HEK293 (cell line): ENCODE results near the gene XPO1.

ENCODE experiments used
- IKZF3 ChIP-seq: fragments of 450-650 bp; IDR thresholded peaks from 2 replicates; pipeline ENCODE4 v1.5.0; 2018; ENCODE audit warnings: missing biosample characterization, mild to moderate bottlenecking, missing genetic modification characterization, moderate library complexity
- KLF1 ChIP-seq: fragments of 450-650 bp; formaldehyde crosslinking; IDR thresholded peaks from 2 replicates; pipeline ENCODE4 v1.5.1; 2016; ENCODE audit warnings: missing biosample characterization, missing genetic modification characterization
- SP3 ChIP-seq: fragments of 450-650 bp; formaldehyde crosslinking; IDR thresholded peaks from 2 replicates; pipeline ENCODE4 v1.5.1; 2016; ENCODE audit warnings: missing biosample characterization, missing genetic modification characterization
- ZBTB17 ChIP-seq: fragments of 450-650 bp; formaldehyde crosslinking; IDR thresholded peaks from 2 replicates; pipeline ENCODE4 v1.5.1; 2016; ENCODE audit warnings: missing biosample characterization, missing genetic modification characterization
- ZBTB7A ChIP-seq: fragments of 450-650 bp; formaldehyde crosslinking; IDR thresholded peaks from 2 replicates; pipeline ENCODE4 v1.5.1; 2016; ENCODE audit warnings: low read depth, missing biosample characterization, missing genetic modification characterization
- ZFP3 ChIP-seq: fragments of 450-650 bp; formaldehyde crosslinking; IDR thresholded peaks from 2 replicates; pipeline ENCODE4 v1.5.1; 2016; ENCODE audit warnings: low read depth, missing biosample characterization, missing genetic modification characterization
- ZIC2 ChIP-seq: fragments of 450-650 bp; formaldehyde crosslinking; IDR thresholded peaks from 2 replicates; pipeline ENCODE4 v1.5.1; 2016; ENCODE audit warnings: missing biosample characterization, missing genetic modification characterization
- ZNF132 ChIP-seq: fragments of 450-650 bp; formaldehyde crosslinking; IDR thresholded peaks from 2 replicates; pipeline ENCODE4 v1.5.1; 2017; ENCODE audit warnings: missing biosample characterization, missing genetic modification characterization, borderline replicate concordance
- ZNF133 ChIP-seq: fragments of 450-650 bp; formaldehyde crosslinking; IDR thresholded peaks from 2 replicates; pipeline ENCODE4 v1.5.1; 2016; ENCODE audit warnings: missing biosample characterization, missing genetic modification characterization
- ZNF2 ChIP-seq: fragments of 450-650 bp; formaldehyde crosslinking; IDR thresholded peaks from 2 replicates; pipeline ENCODE4 v1.5.1; 2016; ENCODE audit warnings: missing biosample characterization, missing genetic modification characterization
- ZNF202 ChIP-seq: fragments of 450-650 bp; formaldehyde crosslinking; IDR thresholded peaks from 2 replicates; pipeline ENCODE4 v1.5.1; 2016; ENCODE audit warnings: missing biosample characterization, missing genetic modification characterization, borderline replicate concordance
- ZNF302 ChIP-seq: fragments of 450-650 bp; formaldehyde crosslinking; IDR thresholded peaks from 2 replicates; pipeline ENCODE4 v1.5.1; 2016; ENCODE audit warnings: missing biosample characterization, missing genetic modification characterization, low read depth
- ZNF311 ChIP-seq: fragments of 450-650 bp; formaldehyde crosslinking; IDR thresholded peaks from 2 replicates; pipeline ENCODE4 v1.5.1; 2017; ENCODE audit warnings: missing biosample characterization, missing genetic modification characterization, borderline replicate concordance
- ZNF366 ChIP-seq: fragments of 450-650 bp; formaldehyde crosslinking; conservative IDR thresholded peaks from 2 replicates; pipeline ENCODE4 v1.5.1; 2016; ENCODE audit warnings: missing biosample characterization, missing genetic modification characterization
- ZNF426 ChIP-seq: fragments of 450-650 bp; formaldehyde crosslinking; IDR thresholded peaks from 2 replicates; pipeline ENCODE4 v1.5.1; 2017; ENCODE audit warnings: missing biosample characterization, missing genetic modification characterization, mild to moderate bottlenecking, inconsistent platforms, moderate library complexity
- ZNF433 ChIP-seq: fragments of 450-650 bp; formaldehyde crosslinking; IDR thresholded peaks from 2 replicates; pipeline ENCODE4 v1.5.1; 2016; ENCODE audit warnings: missing biosample characterization, missing genetic modification characterization, low read depth
- ZNF501 ChIP-seq: fragments of 450-650 bp; formaldehyde crosslinking; IDR thresholded peaks from 2 replicates; pipeline ENCODE4 v1.5.1; 2016; ENCODE audit warnings: missing biosample characterization, missing genetic modification characterization
- ZNF621 ChIP-seq: fragments of 450-650 bp; formaldehyde crosslinking; IDR thresholded peaks from 2 replicates; pipeline ENCODE4 v1.5.1; 2017; ENCODE audit warnings: missing biosample characterization, missing genetic modification characterization
- ZNF629 ChIP-seq: fragments of 450-650 bp; formaldehyde crosslinking; IDR thresholded peaks from 2 replicates; pipeline ENCODE4 v1.5.1; 2017; ENCODE audit warnings: missing biosample characterization, missing genetic modification characterization
- ZNF707 ChIP-seq: fragments of 450-650 bp; formaldehyde crosslinking; IDR thresholded peaks from 2 replicates; pipeline ENCODE4 v1.5.1; 2016; ENCODE audit warnings: missing biosample characterization, missing genetic modification characterization
- ZNF792 ChIP-seq: fragments of 450-650 bp; formaldehyde crosslinking; IDR thresholded peaks from 2 replicates; pipeline ENCODE4 v1.5.1; 2016; ENCODE audit warnings: missing biosample characterization, missing genetic modification characterization
- TF ChIP-seq, protein P1 (sequence below): fragments of 450-650 bp; formaldehyde crosslinking; IDR thresholded peaks from 2 replicates; pipeline ENCODE4 v1.5.1; 2016; ENCODE audit warnings: missing biosample characterization, missing genetic modification characterization, borderline replicate concordance
- TF ChIP-seq, protein P2 (sequence below): fragments of 450-650 bp; formaldehyde crosslinking; conservative IDR thresholded peaks from 2 replicates; pipeline ENCODE4 v1.5.1; 2016; ENCODE audit warnings: low read depth, missing biosample characterization, missing genetic modification characterization
- TF ChIP-seq, protein P3 (sequence below): fragments of 450-650 bp; formaldehyde crosslinking; IDR thresholded peaks from 2 replicates; pipeline ENCODE4 v1.5.1; 2017; ENCODE audit warnings: missing biosample characterization, missing genetic modification characterization
- TF ChIP-seq, protein P4 (sequence below): fragments of 450-650 bp; formaldehyde crosslinking; IDR thresholded peaks from 2 replicates; pipeline ENCODE4 v1.5.1; 2016; ENCODE audit warnings: missing biosample characterization, missing genetic modification characterization

XPO1 gene

DNA sequence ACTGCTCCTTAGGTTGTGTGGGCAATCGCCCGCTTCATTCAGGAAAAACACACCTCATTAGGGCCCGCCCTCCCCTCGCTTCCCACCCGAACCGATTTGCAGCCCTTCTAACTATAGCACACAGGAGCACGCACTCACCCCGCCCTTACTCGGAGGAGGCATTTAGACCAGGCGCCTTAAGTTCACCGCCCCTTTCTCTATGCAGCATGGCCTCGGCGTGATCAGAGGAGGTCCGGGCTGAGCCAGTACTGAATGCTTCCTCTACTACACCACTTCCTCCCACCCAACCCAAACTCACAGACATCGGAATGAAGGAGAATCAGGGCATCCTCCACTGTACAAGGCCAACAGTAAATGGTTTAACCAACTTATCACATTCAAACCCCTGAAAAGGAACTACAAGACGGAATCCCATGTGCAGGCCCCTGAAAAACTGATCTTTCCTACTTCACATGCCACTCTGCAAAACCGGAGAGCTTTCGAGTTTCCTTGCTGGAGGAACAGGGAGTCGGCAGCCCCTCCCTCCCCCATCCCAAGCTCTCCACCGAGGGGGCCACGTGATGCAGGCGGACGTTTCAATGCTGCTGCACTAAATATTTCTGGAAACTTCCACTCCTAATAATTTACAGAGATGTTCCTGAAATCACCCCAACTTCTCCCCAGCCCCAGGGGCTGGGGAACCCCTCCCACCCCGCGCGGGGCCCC lies 1.4 kb downstream of the XPO1 start (continued):
- TF ChIP-seq ZIC2 (tag by site-specific recombination) (no peak), ZNF621 (tag by site-specific recombination) (no peak), KLF1 (tag by site-specific recombination) (peak; percentile 55; the same call in 1 of the 2 replicates), ZNF132 (tag by site-specific recombination) (no peak), IKZF3 (tag by site-specific recombination) (peak; percentile 35; the same call in 1 of the 2 replicates), ZBTB17 (tag by site-specific recombination) (peak; percentile 89), ZBTB7A (tag by site-specific recombination) (no peak), ZNF366 (tag by site-specific recombination) (peak; percentile 66), ZNF133 (tag by site-specific recombination) (no peak), ZNF2 (peak; percentile 56; the same call in 1 of the 2 replicates), ZNF311 (tag by site-specific recombination) (no peak), ZNF707 (tag by site-specific recombination) (no peak), ZFP3 (tag by site-specific recombination) (no peak), ZNF302 (tag by site-specific recombination) (no peak), ZNF202 (tag by site-specific recombination) (no peak), ZNF433 (tag by site-specific recombination) (no peak), SP3 (peak; percentile 78), ZNF501 (tag by site-specific recombination) (0 out of 2 replicates have a peak, but pooled peaks have one; percentile 59), ZNF792 (tag by site-specific recombination) (no peak), ZNF426 (tag by site-specific recombination) (0 out of 2 replicates have a peak, but pooled peaks have one; percentile 8), ZNF629 (no peak)
- TF ChIP-seq, protein P1, sequence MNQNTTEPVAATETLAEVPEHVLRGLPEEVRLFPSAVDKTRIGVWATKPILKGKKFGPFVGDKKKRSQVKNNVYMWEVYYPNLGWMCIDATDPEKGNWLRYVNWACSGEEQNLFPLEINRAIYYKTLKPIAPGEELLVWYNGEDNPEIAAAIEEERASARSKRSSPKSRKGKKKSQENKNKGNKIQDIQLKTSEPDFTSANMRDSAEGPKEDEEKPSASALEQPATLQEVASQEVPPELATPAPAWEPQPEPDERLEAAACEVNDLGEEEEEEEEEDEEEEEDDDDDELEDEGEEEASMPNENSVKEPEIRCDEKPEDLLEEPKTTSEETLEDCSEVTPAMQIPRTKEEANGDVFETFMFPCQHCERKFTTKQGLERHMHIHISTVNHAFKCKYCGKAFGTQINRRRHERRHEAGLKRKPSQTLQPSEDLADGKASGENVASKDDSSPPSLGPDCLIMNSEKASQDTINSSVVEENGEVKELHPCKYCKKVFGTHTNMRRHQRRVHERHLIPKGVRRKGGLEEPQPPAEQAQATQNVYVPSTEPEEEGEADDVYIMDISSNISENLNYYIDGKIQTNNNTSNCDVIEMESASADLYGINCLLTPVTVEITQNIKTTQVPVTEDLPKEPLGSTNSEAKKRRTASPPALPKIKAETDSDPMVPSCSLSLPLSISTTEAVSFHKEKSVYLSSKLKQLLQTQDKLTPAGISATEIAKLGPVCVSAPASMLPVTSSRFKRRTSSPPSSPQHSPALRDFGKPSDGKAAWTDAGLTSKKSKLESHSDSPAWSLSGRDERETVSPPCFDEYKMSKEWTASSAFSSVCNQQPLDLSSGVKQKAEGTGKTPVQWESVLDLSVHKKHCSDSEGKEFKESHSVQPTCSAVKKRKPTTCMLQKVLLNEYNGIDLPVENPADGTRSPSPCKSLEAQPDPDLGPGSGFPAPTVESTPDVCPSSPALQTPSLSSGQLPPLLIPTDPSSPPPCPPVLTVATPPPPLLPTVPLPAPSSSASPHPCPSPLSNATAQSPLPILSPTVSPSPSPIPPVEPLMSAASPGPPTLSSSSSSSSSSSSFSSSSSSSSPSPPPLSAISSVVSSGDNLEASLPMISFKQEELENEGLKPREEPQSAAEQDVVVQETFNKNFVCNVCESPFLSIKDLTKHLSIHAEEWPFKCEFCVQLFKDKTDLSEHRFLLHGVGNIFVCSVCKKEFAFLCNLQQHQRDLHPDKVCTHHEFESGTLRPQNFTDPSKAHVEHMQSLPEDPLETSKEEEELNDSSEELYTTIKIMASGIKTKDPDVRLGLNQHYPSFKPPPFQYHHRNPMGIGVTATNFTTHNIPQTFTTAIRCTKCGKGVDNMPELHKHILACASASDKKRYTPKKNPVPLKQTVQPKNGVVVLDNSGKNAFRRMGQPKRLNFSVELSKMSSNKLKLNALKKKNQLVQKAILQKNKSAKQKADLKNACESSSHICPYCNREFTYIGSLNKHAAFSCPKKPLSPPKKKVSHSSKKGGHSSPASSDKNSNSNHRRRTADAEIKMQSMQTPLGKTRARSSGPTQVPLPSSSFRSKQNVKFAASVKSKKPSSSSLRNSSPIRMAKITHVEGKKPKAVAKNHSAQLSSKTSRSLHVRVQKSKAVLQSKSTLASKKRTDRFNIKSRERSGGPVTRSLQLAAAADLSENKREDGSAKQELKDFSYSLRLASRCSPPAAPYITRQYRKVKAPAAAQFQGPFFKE (tag by site-specific recombination) = no peak
- TF ChIP-seq, protein P2, sequence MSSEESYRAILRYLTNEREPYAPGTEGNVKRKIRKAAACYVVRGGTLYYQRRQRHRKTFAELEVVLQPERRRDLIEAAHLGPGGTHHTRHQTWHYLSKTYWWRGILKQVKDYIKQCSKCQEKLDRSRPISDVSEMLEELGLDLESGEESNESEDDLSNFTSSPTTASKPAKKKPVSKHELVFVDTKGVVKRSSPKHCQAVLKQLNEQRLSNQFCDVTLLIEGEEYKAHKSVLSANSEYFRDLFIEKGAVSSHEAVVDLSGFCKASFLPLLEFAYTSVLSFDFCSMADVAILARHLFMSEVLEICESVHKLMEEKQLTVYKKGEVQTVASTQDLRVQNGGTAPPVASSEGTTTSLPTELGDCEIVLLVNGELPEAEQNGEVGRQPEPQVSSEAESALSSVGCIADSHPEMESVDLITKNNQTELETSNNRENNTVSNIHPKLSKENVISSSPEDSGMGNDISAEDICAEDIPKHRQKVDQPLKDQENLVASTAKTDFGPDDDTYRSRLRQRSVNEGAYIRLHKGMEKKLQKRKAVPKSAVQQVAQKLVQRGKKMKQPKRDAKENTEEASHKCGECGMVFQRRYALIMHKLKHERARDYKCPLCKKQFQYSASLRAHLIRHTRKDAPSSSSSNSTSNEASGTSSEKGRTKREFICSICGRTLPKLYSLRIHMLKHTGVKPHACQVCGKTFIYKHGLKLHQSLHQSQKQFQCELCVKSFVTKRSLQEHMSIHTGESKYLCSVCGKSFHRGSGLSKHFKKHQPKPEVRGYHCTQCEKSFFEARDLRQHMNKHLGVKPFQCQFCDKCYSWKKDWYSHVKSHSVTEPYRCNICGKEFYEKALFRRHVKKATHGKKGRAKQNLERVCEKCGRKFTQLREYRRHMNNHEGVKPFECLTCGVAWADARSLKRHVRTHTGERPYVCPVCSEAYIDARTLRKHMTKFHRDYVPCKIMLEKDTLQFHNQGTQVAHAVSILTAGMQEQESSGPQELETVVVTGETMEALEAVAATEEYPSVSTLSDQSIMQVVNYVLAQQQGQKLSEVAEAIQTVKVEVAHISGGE = peak; percentile 48
- TF ChIP-seq, protein P3, sequence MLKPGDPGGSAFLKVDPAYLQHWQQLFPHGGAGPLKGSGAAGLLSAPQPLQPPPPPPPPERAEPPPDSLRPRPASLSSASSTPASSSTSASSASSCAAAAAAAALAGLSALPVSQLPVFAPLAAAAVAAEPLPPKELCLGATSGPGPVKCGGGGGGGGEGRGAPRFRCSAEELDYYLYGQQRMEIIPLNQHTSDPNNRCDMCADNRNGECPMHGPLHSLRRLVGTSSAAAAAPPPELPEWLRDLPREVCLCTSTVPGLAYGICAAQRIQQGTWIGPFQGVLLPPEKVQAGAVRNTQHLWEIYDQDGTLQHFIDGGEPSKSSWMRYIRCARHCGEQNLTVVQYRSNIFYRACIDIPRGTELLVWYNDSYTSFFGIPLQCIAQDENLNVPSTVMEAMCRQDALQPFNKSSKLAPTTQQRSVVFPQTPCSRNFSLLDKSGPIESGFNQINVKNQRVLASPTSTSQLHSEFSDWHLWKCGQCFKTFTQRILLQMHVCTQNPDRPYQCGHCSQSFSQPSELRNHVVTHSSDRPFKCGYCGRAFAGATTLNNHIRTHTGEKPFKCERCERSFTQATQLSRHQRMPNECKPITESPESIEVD (tag by site-specific recombination) = 0 out of 2 replicates have a peak, but pooled peaks have one; percentile 1
- TF ChIP-seq, protein P4, sequence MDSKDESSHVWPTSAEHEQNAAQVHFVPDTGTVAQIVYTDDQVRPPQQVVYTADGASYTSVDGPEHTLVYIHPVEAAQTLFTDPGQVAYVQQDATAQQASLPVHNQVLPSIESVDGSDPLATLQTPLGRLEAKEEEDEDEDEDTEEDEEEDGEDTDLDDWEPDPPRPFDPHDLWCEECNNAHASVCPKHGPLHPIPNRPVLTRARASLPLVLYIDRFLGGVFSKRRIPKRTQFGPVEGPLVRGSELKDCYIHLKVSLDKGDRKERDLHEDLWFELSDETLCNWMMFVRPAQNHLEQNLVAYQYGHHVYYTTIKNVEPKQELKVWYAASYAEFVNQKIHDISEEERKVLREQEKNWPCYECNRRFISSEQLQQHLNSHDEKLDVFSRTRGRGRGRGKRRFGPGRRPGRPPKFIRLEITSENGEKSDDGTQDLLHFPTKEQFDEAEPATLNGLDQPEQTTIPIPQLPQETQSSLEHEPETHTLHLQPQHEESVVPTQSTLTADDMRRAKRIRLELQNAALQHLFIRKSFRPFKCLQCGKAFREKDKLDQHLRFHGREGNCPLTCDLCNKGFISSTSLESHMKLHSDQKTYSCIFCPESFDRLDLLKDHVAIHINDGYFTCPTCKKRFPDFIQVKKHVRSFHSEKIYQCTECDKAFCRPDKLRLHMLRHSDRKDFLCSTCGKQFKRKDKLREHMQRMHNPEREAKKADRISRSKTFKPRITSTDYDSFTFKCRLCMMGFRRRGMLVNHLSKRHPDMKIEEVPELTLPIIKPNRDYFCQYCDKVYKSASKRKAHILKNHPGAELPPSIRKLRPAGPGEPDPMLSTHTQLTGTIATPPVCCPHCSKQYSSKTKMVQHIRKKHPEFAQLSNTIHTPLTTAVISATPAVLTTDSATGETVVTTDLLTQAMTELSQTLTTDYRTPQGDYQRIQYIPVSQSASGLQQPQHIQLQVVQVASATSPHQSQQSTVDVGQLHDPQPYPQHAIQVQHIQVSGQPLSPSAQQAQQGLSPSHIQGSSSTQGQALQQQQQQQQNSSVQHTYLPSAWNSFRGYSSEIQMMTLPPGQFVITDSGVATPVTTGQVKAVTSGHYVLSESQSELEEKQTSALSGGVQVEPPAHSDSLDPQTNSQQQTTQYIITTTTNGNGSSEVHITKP = peak; percentile 74; the same call in 1 of the 2 replicates
